Muscle of arm (tissue), 12 donors: ENCODE measurements around the gene C6orf58. TPM values are rescaled to one million over a fixed set of nuclear protein-coding genes. Genes with fewer than 3 reads are reported as not detected.
A peak's percentile ranks its signal among the peaks of the same experiment; 100 is the strongest.
"Not testable (repeated sequence)": the region's sequence is repeated elsewhere in the genome, so short reads cannot be mapped to it uniquely, and the experiment has no call there.

Experiments used
- DNase-seq: peaks from one replicate; pipeline ENCODE4 v3.0.0-alpha.2; 2013
- polyA plus RNA-seq, 12 donors: library from polyadenylated mRNA; unstranded; fragments of 120-200 nt; gene quantifications; one replicate each; pipeline ENCODE4 v1.2.1, GENCODE V29; 2013; ENCODE audit not compliant: insufficient read length in 12 of 12

The C6orf58 gene
- polyA plus RNA-seq, 12 donors = 0.59 to 1.3 (median 0.92) TPM; not detected in 3

- no peak for DNase-seq
These were observed 13.4 kb downstream of the C6orf58 start for GRCh38 chr6:127590344-127590743.

- DNase-seq = no peak
These were observed 16.0 kb downstream of the C6orf58 start for GRCh38 chr6:127592964-127593363.

- not testable (repeated sequence) for DNase-seq
These were observed 16.5 kb downstream of the C6orf58 start for GRCh38 chr6:127593456-127593855.

GRCh38 chr6:127606131-127606562 is 29.2 kb downstream of the C6orf58 start:
- peak; percentile 3 for DNase-seq

GRCh38 chr6:127608554-127609270 is 31.7 kb downstream of the C6orf58 start:
- DNase-seq = no peak

GRCh38 chr6:127618729-127619128 is 41.8 kb downstream of the C6orf58 start:
- no peak for DNase-seq

DNA sequence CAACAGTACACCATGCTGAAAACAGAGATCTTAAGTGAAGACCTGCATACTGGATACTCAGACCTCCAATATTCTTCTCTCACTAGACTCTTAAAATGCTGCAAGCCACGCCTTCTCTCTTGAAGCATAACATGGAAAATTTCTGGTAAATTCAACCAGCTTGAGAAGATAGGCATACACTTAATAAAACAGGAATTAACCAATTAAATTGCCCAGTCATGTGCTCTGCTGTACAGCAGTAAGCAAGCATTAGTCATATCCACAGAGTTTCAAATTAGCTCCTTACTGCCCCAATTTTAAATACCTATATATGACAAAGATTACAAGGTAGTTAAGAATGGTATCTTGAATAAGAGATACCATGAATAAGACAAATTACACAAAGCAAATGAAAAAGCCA is 53.8 kb downstream of the C6orf58 start:
- DNase-seq = no peak

- no peak for DNase-seq
These were observed 57.2 kb downstream of the C6orf58 start for GRCh38 chr6:127634178-127634577.

DNA sequence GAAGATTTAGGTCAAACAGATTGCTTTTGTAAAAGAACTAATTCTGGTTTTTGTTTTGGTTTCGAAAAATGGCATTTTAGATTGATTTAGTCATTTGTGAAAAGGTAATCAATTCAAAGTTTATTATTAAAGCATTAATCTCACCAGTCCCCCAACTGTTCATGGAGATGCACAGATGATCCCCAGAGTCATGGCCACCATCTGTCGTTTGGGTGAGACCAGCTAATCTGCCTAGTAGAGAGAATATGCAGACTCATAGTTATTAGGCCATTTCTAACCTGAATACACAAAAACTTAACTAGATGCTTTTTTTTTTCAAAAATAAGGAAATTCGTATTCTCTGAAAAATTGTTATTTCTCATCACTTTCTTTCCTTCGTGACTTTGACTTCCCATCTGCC is 58.1 kb downstream of the C6orf58 start:
- DNase-seq = no peak

- DNase-seq = no peak
These were observed 60.9 kb downstream of the C6orf58 start for GRCh38 chr6:127637830-127638409.

Other genes starting within 250 kb of the C6orf58 start
- gene ECHDC1, start 233.6 kb upstream of the C6orf58 start, polyA plus RNA-seq = 10 to 100 TPM in 11 of 12 donors, not detected in 1; 59.1 to 85.1 (median 74.1) TPM
- 10 to 100 TPM in 11 of 12 donors, not detected in 1; 16.2 to 30.1 (median 23.4) TPM for gene KIAA0408, start 117.8 kb upstream of the C6orf58 start, polyA plus RNA-seq